ENCODE data around the gene OR5L2.
"Not testable (repeated sequence)": the region's sequence is repeated elsewhere in the genome, so short reads cannot be mapped to it uniquely, and the experiment has no call there.

The OR5L2 gene
- total RNA-seq: 0 reads per million in 3 experiments

GRCh38 chr11:55826919-55827318 lies at the start of gene OR5L2:
TSS of gene OR5L2 (plus strand) at chr11:55827219. CDS start at chr11:55827219, 0 bp downstream.
- no peak for DNase-seq

DNA sequence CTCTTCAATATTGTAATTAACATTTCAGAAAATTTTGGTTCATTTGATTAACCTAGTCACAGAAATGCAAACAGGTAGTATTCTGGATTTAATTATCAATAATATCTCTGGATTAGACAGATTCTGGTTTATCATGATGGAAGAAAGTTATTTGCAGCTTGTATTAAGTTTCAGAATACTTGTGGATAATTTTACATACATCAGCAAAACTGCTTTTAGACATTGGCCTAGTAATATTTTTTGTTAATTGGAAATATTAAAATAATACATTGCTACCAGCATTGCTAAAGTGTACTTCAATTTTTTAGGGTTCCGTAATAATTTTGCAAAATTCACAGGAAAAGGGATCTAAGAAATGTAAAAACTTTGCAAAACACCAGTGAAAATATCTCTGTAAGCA lies 35.4 kb upstream of the OR5L2 start:
- DNase-seq: no peak

DNA sequence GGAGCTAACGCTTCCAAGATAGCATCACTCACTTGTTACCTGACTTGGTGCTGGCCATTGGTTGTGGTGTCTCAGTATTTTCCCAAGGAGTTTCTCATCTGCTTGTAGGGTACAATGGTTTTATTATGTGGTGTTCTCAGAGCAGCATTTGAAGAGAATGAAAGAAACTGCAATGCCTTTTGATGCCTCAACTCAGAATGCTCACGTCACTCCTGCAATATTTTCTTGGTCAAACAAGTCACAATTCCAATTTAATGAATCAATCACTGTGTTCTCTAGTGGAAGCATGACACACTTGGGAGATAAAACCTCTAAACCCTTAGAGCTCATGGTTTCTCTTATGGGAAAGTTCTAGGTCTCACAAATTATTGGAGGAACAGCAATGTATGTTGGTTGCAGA lies 33.7 kb upstream of the OR5L2 start:
- no peak for DNase-seq

DNA sequence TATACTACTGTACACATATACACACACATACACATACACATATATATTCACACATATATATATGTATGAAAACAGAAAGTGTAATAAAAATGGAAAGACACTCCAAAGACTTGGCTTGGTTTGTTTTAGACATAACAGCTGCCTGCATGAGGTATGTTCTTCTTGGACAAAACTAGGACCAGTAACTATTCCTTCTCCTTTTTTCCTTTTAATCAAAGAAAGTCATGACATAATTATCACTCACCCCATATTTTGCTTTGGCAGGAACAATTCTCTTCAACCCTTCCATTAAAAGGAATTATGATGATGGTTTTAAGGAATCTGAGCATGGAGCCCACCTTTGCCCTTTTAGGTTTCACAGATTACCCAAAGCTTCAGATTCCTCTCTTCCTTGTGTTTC lies 31.8 kb upstream of the OR5L2 start, which contains the start of gene OR5D14:
OR5D14 (plus strand) TSS at position 301 of the 400 bp plus-strand sequence; CDS start at position 301, 0 bp downstream.
- no peak for DNase-seq

DNA sequence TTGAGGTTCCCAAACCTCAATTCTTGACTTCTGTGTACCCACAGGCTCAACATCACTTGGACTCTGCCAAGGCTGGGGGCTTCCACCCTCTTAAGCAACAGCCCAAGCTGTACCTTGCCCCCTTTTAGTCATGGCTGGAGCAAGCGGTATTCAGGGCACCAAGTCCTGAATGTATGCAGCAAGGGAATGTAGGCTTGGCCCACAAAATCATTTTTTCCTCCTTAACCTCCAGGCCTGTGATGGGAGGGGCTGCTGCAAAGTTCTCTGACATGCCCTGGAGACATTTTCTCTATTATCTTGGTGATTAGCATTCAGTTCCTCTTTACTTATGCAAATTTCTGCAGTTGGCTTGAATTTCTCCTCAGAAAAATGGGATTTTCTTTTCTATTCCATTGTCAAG lies 20.8 kb upstream of the OR5L2 start:
- DNase-seq: no peak

DNA sequence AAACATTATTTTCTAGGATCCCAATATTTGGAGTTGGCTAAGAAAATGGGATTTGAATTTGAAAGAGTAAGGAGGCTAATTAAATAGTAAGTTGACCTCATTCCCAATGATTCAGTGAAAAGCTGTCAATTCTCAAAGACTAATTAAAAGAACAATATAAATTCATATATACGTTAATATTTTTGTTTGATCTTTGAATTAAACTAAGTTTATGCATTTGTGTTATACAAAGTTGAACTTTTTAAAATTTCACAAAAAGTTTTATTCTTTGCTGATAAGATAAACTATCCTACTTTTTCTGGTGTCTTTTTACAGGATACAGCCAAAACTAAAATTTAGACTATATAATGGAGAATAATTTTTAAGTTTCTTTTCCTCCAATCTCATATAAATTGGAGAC lies 16.0 kb upstream of the OR5L2 start, which contains the start of gene OR5L1:
OR5L1 (plus strand) TSS at position 301 of the 400 bp plus-strand sequence. CDS start 100 bp downstream, outside the sequence.
- no peak for DNase-seq

DNA sequence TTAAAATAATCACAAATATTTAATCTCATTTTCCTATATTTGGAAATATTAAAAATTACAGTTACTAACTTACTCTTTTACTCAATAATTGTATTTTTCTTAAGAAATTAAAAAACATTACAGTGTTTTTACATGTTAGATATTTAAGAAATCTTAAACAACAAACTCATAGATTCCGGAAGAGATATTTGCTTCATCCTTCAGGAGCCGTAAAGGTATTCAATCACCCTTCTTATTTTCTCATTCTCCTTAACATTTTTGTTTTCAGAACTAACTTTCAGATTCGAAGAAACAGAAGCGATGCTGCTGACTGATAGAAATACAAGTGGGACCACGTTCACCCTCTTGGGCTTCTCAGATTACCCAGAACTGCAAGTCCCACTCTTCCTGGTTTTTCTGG lies 7.7 kb upstream of the OR5L2 start, which contains the start of gene OR5D18:
OR5D18 (plus strand) TSS at position 301 of the 400 bp plus-strand sequence; CDS start at position 301, 0 bp downstream.
- DNase-seq: no peak

- no peak for DNase-seq
Observed at GRCh38 chr11:55838452-55838851, 11.4 kb downstream of the OR5L2 start, which contains the start of gene OR5D16. TSS of gene OR5D16 (plus strand) at chr11:55838752. CDS start at chr11:55838752, 0 bp downstream.

DNA sequence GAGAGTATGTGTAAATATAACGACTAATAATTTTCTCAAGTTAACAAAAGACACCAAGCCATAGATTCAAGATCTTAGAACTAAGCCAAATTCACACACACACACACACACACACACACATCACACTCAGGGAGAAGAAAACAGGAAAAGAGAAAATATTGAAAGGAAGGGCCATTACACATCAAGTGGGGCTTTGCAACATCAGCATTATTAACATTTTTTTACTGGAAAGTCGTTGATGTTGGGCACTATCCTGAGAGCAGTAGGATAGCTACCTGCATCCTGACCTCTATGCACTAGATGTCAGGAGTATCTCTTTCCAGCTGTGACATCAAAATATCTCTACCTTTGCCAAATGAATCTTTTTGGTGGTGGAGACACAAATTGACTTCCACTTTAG lies 20.4 kb downstream of the OR5L2 start:
- DNase-seq: no peak

GRCh38 chr11:55849037-55849436 lies 22.0 kb downstream of the OR5L2 start:
- DNase-seq: no peak

DNA sequence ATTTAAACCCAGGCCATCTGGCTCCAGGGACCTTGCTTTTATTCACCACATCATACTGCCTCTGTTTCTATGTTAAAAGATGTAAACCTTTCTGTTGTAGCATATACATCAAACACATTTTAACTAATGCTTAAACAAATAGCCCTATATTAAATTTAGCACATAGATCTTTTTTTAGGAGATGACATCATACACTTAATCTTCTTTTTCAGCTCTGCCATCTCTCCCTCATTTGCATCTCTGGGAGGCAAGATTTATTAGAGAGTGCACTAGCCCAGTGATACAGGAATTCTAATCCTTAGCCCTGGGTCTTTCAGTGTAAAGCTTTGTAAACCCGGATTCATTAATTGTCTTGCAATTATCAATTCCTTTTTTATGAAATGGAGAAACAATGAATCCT lies 25.1 kb downstream of the OR5L2 start:
- DNase-seq: no peak

GRCh38 chr11:55854704-55855103 lies 27.7 kb downstream of the OR5L2 start:
- DNase-seq: no peak

- DNase-seq: not testable (repeated sequence)
Observed at GRCh38 chr11:55867354-55867753, 40.3 kb downstream of the OR5L2 start.

- not testable (repeated sequence) for DNase-seq
Observed at GRCh38 chr11:55872731-55873130, 45.7 kb downstream of the OR5L2 start.

- not testable (repeated sequence) for DNase-seq
Observed at GRCh38 chr11:55873146-55873545, 46.1 kb downstream of the OR5L2 start.
